ENCODE data around the gene TPM1.
"Not testable (repeated sequence)": the region's sequence is repeated elsewhere in the genome, so short reads cannot be mapped to it uniquely, and the experiment has no call there.

TPM1 gene

GRCh38 chr15:63041974-63042876 is at the start of gene TPM1:
TSS of gene TPM1 (plus strand) at chr15:63042747. CDS start at chr15:63042830, 83 bp downstream.
- ATAC-seq = peak; percentile 44

GRCh38 chr15:62993066-62993465 is 49.5 kb upstream of the TPM1 start:
- ATAC-seq = no peak
- no peak for DNase-seq
- Mint-ChIP-seq H3K27me3 (peaks cover 3% of the 10 kb centered on the region), H3K9me3 (no peaks in the 10 kb centered on the region), H3K36me3 (ENCODE audit: low read depth) (no peaks in the 10 kb centered on the region), H3K4me3 (no peak overlapping the region), H3K4me1 (no peaks in the 10 kb centered on the region), H3K27ac (no peak overlapping the region)

More at GRCh38 chr15:63041974-63042876, at the start of gene TPM1:
- Mint-ChIP-seq H3K27ac (no peak within 1 kb of the TSS), H3K4me1 (peaks cover 5% of the 10 kb centered on the region), H3K9me3 (no peaks in the 10 kb centered on the region), H3K36me3 (ENCODE audit: low read depth) (no peaks in the 10 kb centered on the region), H3K27me3 (peaks cover 65% of the 10 kb centered on the region), H3K4me3 (peak within 1 kb of the TSS; percentile 59)
- no peak for DNase-seq

- H3K27ac Mint-ChIP-seq; H3K27me3 Mint-ChIP-seq; H3K9me3 Mint-ChIP-seq; DNase-seq; ATAC-seq; H3K4me3 Mint-ChIP-seq; H3K36me3 Mint-ChIP-seq (ENCODE audit: low read depth); H3K4me1 Mint-ChIP-seq: not testable (repeated sequence)
Measured at GRCh38 chr15:62993632-62994031, 48.9 kb upstream of the TPM1 start.

GRCh38 chr15:62994439-62994838 is 48.1 kb upstream of the TPM1 start:
- DNase-seq (no peak), ATAC-seq (no peak)
- Mint-ChIP-seq H3K27me3 (peaks cover 3% of the 10 kb centered on the region), H3K4me3 (no peak overlapping the region), H3K27ac (no peak overlapping the region), H3K4me1 (no peaks in the 10 kb centered on the region), H3K36me3 (ENCODE audit: low read depth) (no peaks in the 10 kb centered on the region), H3K9me3 (no peaks in the 10 kb centered on the region)

- H3K27me3 Mint-ChIP-seq = peaks cover 3% of the 10 kb centered on the region
Measured at GRCh38 chr15:62994975-62995681, 47.4 kb upstream of the TPM1 start.

GRCh38 chr15:62997441-62997840 is 45.1 kb upstream of the TPM1 start:
- Mint-ChIP-seq H3K27me3 (no peaks in the 10 kb centered on the region), H3K27ac (no peak overlapping the region), H3K9me3 (no peaks in the 10 kb centered on the region), H3K36me3 (ENCODE audit: low read depth) (no peaks in the 10 kb centered on the region), H3K4me3 (no peak overlapping the region), H3K4me1 (no peaks in the 10 kb centered on the region)
- ATAC-seq = no peak
- DNase-seq = no peak

More at GRCh38 chr15:62994975-62995681, 47.4 kb upstream of the TPM1 start:
- H3K27ac Mint-ChIP-seq = no peak overlapping the region
- no peak overlapping the region for H3K4me3 Mint-ChIP-seq
- no peaks in the 10 kb centered on the region for H3K9me3 Mint-ChIP-seq
- no peak for ATAC-seq
- H3K4me1 Mint-ChIP-seq = no peaks in the 10 kb centered on the region
- H3K36me3 Mint-ChIP-seq (ENCODE audit: low read depth) = no peaks in the 10 kb centered on the region
- no peak for DNase-seq

- Mint-ChIP-seq H3K4me1 (no peaks in the 10 kb centered on the region), H3K27me3 (peaks cover 1% of the 10 kb centered on the region)
Measured at GRCh38 chr15:62998262-62998890, 44.2 kb upstream of the TPM1 start.

GRCh38 chr15:62999178-62999577 is 43.4 kb upstream of the TPM1 start:
- Mint-ChIP-seq H3K27ac (no peak overlapping the region), H3K36me3 (ENCODE audit: low read depth) (no peaks in the 10 kb centered on the region), H3K4me3 (no peak overlapping the region), H3K4me1 (no peaks in the 10 kb centered on the region), H3K27me3 (peaks cover 1% of the 10 kb centered on the region), H3K9me3 (no peaks in the 10 kb centered on the region)
- no peak for ATAC-seq
- DNase-seq = no peak

More at GRCh38 chr15:62998262-62998890, 44.2 kb upstream of the TPM1 start:
- no peaks in the 10 kb centered on the region for H3K9me3 Mint-ChIP-seq
- ATAC-seq (no peak), DNase-seq (no peak)
- no peak overlapping the region for H3K4me3 Mint-ChIP-seq
- H3K27ac Mint-ChIP-seq = no peak overlapping the region
- no peaks in the 10 kb centered on the region for H3K36me3 Mint-ChIP-seq (ENCODE audit: low read depth)

GRCh38 chr15:62999923-63000561 is 42.5 kb upstream of the TPM1 start:
- Mint-ChIP-seq H3K36me3 (ENCODE audit: low read depth) (no peaks in the 10 kb centered on the region), H3K27ac (no peak overlapping the region), H3K4me3 (no peak overlapping the region), H3K27me3 (peaks cover 1% of the 10 kb centered on the region), H3K4me1 (no peaks in the 10 kb centered on the region), H3K9me3 (no peaks in the 10 kb centered on the region)
- DNase-seq = no peak
- no peak for ATAC-seq

- Mint-ChIP-seq H3K9me3 (no peaks in the 10 kb centered on the region), H3K36me3 (ENCODE audit: low read depth) (no peaks in the 10 kb centered on the region), H3K27me3 (peaks cover 1% of the 10 kb centered on the region), H3K27ac (no peak overlapping the region), H3K4me3 (no peak overlapping the region), H3K4me1 (no peaks in the 10 kb centered on the region)
- no peak for ATAC-seq
- DNase-seq = no peak
Measured at GRCh38 chr15:63000706-63001105, 41.8 kb upstream of the TPM1 start.

- peaks cover 1% of the 10 kb centered on the region for H3K27me3 Mint-ChIP-seq
- no peaks in the 10 kb centered on the region for H3K9me3 Mint-ChIP-seq
- H3K4me3 Mint-ChIP-seq = no peak overlapping the region
- DNase-seq (no peak), ATAC-seq (no peak)
- H3K4me1 Mint-ChIP-seq = no peaks in the 10 kb centered on the region
- H3K36me3 Mint-ChIP-seq (ENCODE audit: low read depth) = no peaks in the 10 kb centered on the region
- no peak overlapping the region for H3K27ac Mint-ChIP-seq
Measured at GRCh38 chr15:63004211-63004610, 38.3 kb upstream of the TPM1 start.

- Mint-ChIP-seq H3K9me3 (no peaks in the 10 kb centered on the region), H3K4me3 (no peak overlapping the region), H3K36me3 (ENCODE audit: low read depth) (no peaks in the 10 kb centered on the region), H3K27ac (no peak overlapping the region), H3K4me1 (no peaks in the 10 kb centered on the region), H3K27me3 (peaks cover 1% of the 10 kb centered on the region)
- DNase-seq (no peak), ATAC-seq (no peak)
Measured at GRCh38 chr15:63006032-63006878, 36.3 kb upstream of the TPM1 start.

- no peaks in the 10 kb centered on the region for H3K27me3 Mint-ChIP-seq
- no peak overlapping the region for H3K27ac Mint-ChIP-seq
Measured at GRCh38 chr15:63008333-63009049, 34.1 kb upstream of the TPM1 start.

More at GRCh38 chr15:63008333-63009049, 34.1 kb upstream of the TPM1 start:
- ATAC-seq (peak; percentile 20), DNase-seq (no peak)
- H3K4me1 Mint-ChIP-seq = no peaks in the 10 kb centered on the region
- no peak overlapping the region for H3K4me3 Mint-ChIP-seq
- no peaks in the 10 kb centered on the region for H3K9me3 Mint-ChIP-seq
- no peaks in the 10 kb centered on the region for H3K36me3 Mint-ChIP-seq (ENCODE audit: low read depth)

Data from activated naive CD8-positive, alpha-beta T cell treated with anti-CD3 and anti-CD28 coated beads, Interleukin-2, amount 50 U/mL, for 24 hours (primary cell).